Raji (cell line): Measurements from ENCODE around the gene GCDH.

ENCODE experiments used
- POLR2A ChIP-seq: IDR thresholded peaks from 2 replicates; pipeline ENCODE4 v1.6.1; 2011; ENCODE audit warnings: low read depth, low read length, control low read depth; ENCODE audit not compliant: insufficient read depth

The GCDH gene

GRCh38 chr19:12890787-12891552 is at the start of gene GCDH:
GCDH (plus strand) TSS chr19:12891160; CDS start chr19:12891305, 145 bp downstream.
- peak; percentile 86 for TF ChIP-seq POLR2A

DNA sequence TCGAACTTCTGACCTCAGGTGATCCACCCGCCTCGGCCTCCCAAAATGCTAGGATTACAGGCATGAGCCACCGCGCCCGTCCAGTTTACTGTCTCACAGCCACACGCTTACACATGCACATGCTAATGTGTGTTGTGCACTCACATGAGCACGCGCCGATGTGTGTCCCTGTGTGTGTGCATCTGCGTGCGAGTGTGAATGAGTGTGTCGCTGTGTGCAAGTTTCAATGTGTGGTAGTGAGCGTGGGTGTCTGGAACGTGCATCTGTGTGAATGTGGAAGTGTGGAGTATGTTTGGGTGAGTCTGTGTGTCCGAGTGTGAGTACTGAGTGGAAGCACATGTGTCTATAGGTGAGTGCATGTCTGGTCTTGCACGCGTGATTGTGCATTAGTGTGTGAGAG is 48.4 kb upstream of the GCDH start:
- TF ChIP-seq POLR2A = no peak

- TF ChIP-seq POLR2A = no peak
These were observed 47.6 kb upstream of the GCDH start for GRCh38 chr19:12843328-12843727.

DNA sequence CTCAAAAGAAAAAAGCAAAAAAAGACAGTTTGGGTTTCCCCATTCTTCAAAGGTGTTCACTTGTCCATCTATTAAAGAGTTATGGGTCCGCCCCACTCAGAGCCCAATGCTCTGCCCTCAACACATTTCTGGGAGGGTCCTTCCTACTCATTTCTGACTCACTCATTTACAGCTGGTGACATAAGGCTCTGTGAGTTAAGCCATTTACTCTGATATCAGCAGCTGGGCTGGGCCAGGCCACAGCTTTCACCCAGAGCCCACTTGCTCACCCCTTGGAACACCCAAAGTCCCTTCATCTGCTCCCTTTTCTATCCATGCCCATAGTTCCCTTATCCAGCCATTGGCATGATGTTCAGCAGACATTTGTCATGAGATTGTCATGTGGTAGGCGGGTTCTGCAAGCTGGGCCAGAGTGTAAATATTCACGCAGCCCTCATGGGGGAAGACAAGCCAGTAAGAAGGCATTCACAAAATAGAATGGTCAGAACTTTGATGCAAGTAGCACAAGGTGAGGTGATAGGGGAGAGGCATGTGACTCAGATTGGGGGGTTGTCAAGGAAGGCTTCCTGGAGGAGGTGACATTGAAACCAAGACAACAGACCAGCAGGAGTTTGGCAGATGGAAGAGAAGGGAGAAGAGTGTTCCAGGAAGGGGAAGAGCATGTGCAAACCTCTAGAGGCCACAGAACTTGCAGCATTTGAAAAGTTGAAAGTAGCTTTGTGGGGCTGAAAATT is 46.8 kb upstream of the GCDH start:
- no peak for TF ChIP-seq POLR2A

GRCh38 chr19:12847159-12848139 is 43.5 kb upstream of the GCDH start:
- peak; percentile 24; the same call in 1 of the 2 replicates for TF ChIP-seq POLR2A

DNA sequence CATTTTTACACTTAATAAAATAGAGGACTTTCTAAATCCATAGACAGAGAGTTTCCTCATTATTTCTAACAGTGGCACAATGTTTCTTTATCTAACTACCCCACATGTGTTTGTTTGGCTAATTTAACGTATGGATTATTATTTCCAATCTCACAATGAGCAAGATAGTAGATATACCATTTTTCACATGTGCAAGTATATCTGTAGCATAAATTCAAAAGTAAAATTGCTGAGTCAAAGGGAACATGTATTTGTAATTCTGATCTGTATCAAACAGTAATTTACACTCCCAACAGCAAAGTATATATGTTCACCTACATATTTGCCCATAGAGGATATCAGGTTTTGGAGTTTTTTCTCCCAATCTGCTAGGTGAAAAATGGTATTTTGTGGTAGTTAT is 34.3 kb upstream of the GCDH start:
- TF ChIP-seq POLR2A = no peak

GRCh38 chr19:12858041-12858928 is 32.7 kb upstream of the GCDH start:
- no peak for TF ChIP-seq POLR2A

- TF ChIP-seq POLR2A = no peak
These were observed 31.4 kb upstream of the GCDH start for GRCh38 chr19:12859546-12859945.

- TF ChIP-seq POLR2A = no peak
These were observed 26.8 kb upstream of the GCDH start for GRCh38 chr19:12864143-12864542.

GRCh38 chr19:12864721-12865715 is 25.9 kb upstream of the GCDH start:
- no peak for TF ChIP-seq POLR2A

- no peak for TF ChIP-seq POLR2A
These were observed 25.1 kb upstream of the GCDH start for GRCh38 chr19:12865746-12866415.

DNA sequence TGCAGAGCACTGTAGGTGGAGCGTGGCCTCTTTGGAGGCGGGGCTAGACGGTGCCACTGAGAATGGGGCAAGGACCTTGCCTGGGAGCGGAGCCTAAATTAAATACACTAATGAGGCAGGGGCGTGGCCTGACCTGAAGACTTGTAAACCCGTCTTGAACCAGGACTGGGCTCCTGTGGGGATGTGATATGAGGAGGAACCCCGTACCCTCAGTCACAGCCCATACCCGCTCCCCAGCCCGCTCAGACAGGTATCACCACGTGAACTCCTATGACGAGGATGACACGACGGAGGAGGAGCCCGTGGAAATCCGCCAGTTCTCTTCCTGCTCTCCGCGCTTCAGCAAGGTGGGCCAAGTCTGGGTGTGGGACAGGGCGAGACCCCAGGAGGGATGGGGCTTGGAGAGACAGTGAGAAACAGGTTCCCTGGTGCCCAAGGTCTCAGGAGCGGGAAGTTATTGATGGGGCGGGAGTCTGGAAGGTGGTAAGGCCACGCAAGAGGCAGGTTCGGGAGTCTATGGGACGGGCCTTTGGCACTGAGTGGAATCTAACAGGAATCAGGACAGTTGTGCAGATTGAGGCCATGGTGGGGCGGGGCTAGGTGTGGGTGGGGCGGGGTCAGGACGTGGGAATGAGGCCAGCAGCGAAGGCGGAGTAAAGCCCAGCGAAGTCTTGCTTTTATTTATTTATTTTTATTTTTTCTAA is 24.4 kb upstream of the GCDH start:
- no peak for TF ChIP-seq POLR2A
